CD14-positive monocyte (primary cell): ENCODE data around the gene KCNB1. TPM values are rescaled to one million over a fixed set of nuclear protein-coding genes. Genes with fewer than 3 reads are reported as not detected.

Experiments
- DNase-seq, 3 donors: peaks; one replicate each; pipeline ENCODE4 v3.0.0-alpha.2; 2011 to 2022
- H2AFZ ChIP-seq: 2 replicates; pipeline ENCODE4 v1.6.0; 2012; ENCODE audit warnings: mild to moderate bottlenecking, low read depth, low read length, inconsistent platforms; ENCODE audit not compliant: insufficient read depth, poor library complexity, severe bottlenecking
- H3K27ac ChIP-seq, 2 donors: 1 replicate in 1 of 2; 2 replicates in 1 of 2; pipeline ENCODE4 v1.5.1; 2012 to 2013; ENCODE audit warnings: low read length in 2 of 2, control low read depth in 1 of 2, inconsistent platforms in 1 of 2, low read depth in 1 of 2, mild to moderate bottlenecking in 1 of 2
- H3K27me3 ChIP-seq, 2 donors: one replicate each; pipeline versions ENCODE4 v1.6.0 to v1.6.1; 2011 to 2013; ENCODE audit warnings: low read length in 2 of 2; ENCODE audit not compliant: control insufficient read depth in 2 of 2, insufficient read depth in 2 of 2
- H3K36me3 ChIP-seq, 2 donors: replicated peaks in 1 of 2; 1 replicate in 1 of 2; 2 replicates in 1 of 2; pipeline versions ENCODE4 v1.5.1 to v1.6.1; 2012 to 2013; ENCODE audit warnings: low read length in 2 of 2, control low read depth in 1 of 2, inconsistent platforms in 1 of 2, mild to moderate bottlenecking in 1 of 2; ENCODE audit not compliant: insufficient read depth in 2 of 2, control insufficient read depth in 1 of 2
- H3K4me1 ChIP-seq, 2 donors: 1 replicate in 1 of 2; 2 replicates in 1 of 2; pipeline versions ENCODE4 v1.5.1 to v1.6.1; 2012 to 2013; ENCODE audit warnings: low read length in 2 of 2, control low read depth in 1 of 2, inconsistent platforms in 1 of 2, mild to moderate bottlenecking in 1 of 2, moderate library complexity in 1 of 2; ENCODE audit not compliant: insufficient read depth in 2 of 2, control insufficient read depth in 1 of 2
- H3K4me2 ChIP-seq: replicated peaks from 2 replicates; pipeline ENCODE3; 2012; ENCODE audit warnings: low read length, moderate library complexity, mild to moderate bottlenecking; ENCODE audit not compliant: poor library complexity, severe bottlenecking; ENCODE audit errors: extremely low read depth
- H3K4me3 ChIP-seq, 3 experiments: fragments of 200-600 bp in 1 of 3; sonication (generic) in 1 of 3; replicated peaks in 1 of 3; 1 replicate in 2 of 3; 2 replicates in 1 of 3; pipeline ENCODE4 v1.5.1; 2011 to 2013; ENCODE audit warnings: low read length in 3 of 3, mild to moderate bottlenecking in 3 of 3, control low read depth in 2 of 3, low read depth in 2 of 3, inconsistent platforms in 1 of 3, moderate library complexity in 1 of 3
- H3K79me2 ChIP-seq: 2 replicates; pipeline ENCODE4 v1.6.0; 2012; ENCODE audit warnings: mild to moderate bottlenecking, control low read depth, inconsistent platforms, low read length, moderate library complexity; ENCODE audit not compliant: insufficient read depth
- H3K9ac ChIP-seq: 2 replicates; pipeline ENCODE4 v1.6.0; 2017; ENCODE audit warnings: low read length, mild to moderate bottlenecking; ENCODE audit not compliant: insufficient read depth, poor library complexity, severe bottlenecking
- H3K9me3 ChIP-seq, 2 donors: replicated peaks in 1 of 2; 1 replicate in 1 of 2; 2 replicates in 1 of 2; pipeline versions ENCODE4 v1.5.1 to v1.6.1; 2012 to 2013; ENCODE audit warnings: low read length in 2 of 2, control low read depth in 1 of 2; ENCODE audit not compliant: control insufficient read depth in 1 of 2, insufficient read depth in 1 of 2
- H4K20me1 ChIP-seq: 2 replicates; pipeline ENCODE4 v1.6.0; 2012; ENCODE audit warnings: mild to moderate bottlenecking, low read length, control low read depth, moderate library complexity; ENCODE audit not compliant: insufficient read depth
- H3K27ac Mint-ChIP-seq, 7 donors: one replicate each; pipeline ENCODE4 v1.8.0; 2020; ENCODE audit warnings: mild to moderate bottlenecking in 7 of 7, mixed read lengths in 7 of 7, moderate library complexity in 6 of 7, inconsistent platforms in 2 of 7
- H3K27me3 Mint-ChIP-seq, 3 donors: one replicate each; pipeline ENCODE4 v1.8.0; 2021 to 2022; ENCODE audit warnings: low read depth in 3 of 3, mild to moderate bottlenecking in 3 of 3, mixed read lengths in 3 of 3, moderate library complexity in 3 of 3, inconsistent platforms in 1 of 3
- H3K36me3 Mint-ChIP-seq, 2 donors: one replicate each; pipeline ENCODE4 v1.8.0; 2020; ENCODE audit warnings: mixed read lengths in 2 of 2, inconsistent platforms in 1 of 2, mild to moderate bottlenecking in 1 of 2
- H3K4me1 Mint-ChIP-seq: one replicate; pipeline ENCODE4 v1.8.0; 2020; ENCODE audit warnings: mild to moderate bottlenecking, mixed read lengths
- H3K4me3 Mint-ChIP-seq, 2 donors: one replicate each; pipeline ENCODE4 v1.8.0; 2020; ENCODE audit warnings: mild to moderate bottlenecking in 2 of 2, mixed read lengths in 2 of 2, moderate library complexity in 1 of 2
- H3K9me3 Mint-ChIP-seq, 7 donors: one replicate each; pipeline ENCODE4 v1.8.0; 2020 to 2022; ENCODE audit warnings: mixed read lengths in 7 of 7, mild to moderate bottlenecking in 6 of 7, moderate library complexity in 6 of 7, inconsistent platforms in 2 of 7
- WGBS: methylation state at CpG from one replicate; pipeline ENCODE4 v1.1.5; 2013; ENCODE audit warnings: missing lambda C conversion rate; ENCODE audit not compliant: insufficient coverage; 5-methylcytosine and 5-hydroxymethylcytosine counted together
- intact Hi-C, 2 donors: fragments of 100-400 bp; cut with micrococcal nuclease; formaldehyde crosslinking; loops; one replicate each; pipeline versions ENCODE4 v1.15.0 to v1.15.1; 2023
- polyA plus RNA-seq, 3 donors: library from polyadenylated mRNA; depleted of rRNA in 1 of 3; unstranded in 2 of 3; stranded (reverse) in 1 of 3; fragments of 300-500 nt in 2 of 3; fragments of >200 nt in 1 of 3; fragmentation: Illumina TruSeq in 2 of 3; gene quantifications; 1 replicate in 2 of 3; 2 replicates in 1 of 3; pipeline ENCODE4 v1.2.3, GENCODE V29; 2012 to 2021
- TF ChIP-seq, protein P1 (sequence below): fragments of 200-600 bp; IDR thresholded peaks from one replicate; pipeline ENCODE4 v1.8.0; 2022; ENCODE audit warnings: antibody characterized with exemption, mild to moderate bottlenecking

The KCNB1 gene
- polyA plus RNA-seq, 3 donors, result not detected

- no peak overlapping the region for H3K4me3 ChIP-seq
- H3K9me3 ChIP-seq, result no peaks in the 10 kb centered on the region
- WGBS, result no CpG with 5 or more reads among the region's 1 CpG
- H2AFZ ChIP-seq, result no peak overlapping the region
- peaks cover 0 to 2% (median 0%) of the 10 kb centered on the region in 7 donors for H3K9me3 Mint-ChIP-seq
- H3K36me3 Mint-ChIP-seq, result no peaks in the 10 kb centered on the region
- H3K27me3 ChIP-seq, result no peaks in the 10 kb centered on the region
- no peaks in the 10 kb centered on the region for H3K4me1 Mint-ChIP-seq
- no peak overlapping the region for H3K9ac ChIP-seq
- no peak for DNase-seq
- no peak overlapping the region for H3K27ac ChIP-seq
- no peaks in the 10 kb centered on the region for H4K20me1 ChIP-seq
- no peak overlapping the region for H3K4me2 ChIP-seq
- no peak overlapping the region for H3K4me3 Mint-ChIP-seq
- intact Hi-C loops, result no loop called here
- no peak overlapping the region for H3K27ac Mint-ChIP-seq
- TF ChIP-seq, protein P1, sequence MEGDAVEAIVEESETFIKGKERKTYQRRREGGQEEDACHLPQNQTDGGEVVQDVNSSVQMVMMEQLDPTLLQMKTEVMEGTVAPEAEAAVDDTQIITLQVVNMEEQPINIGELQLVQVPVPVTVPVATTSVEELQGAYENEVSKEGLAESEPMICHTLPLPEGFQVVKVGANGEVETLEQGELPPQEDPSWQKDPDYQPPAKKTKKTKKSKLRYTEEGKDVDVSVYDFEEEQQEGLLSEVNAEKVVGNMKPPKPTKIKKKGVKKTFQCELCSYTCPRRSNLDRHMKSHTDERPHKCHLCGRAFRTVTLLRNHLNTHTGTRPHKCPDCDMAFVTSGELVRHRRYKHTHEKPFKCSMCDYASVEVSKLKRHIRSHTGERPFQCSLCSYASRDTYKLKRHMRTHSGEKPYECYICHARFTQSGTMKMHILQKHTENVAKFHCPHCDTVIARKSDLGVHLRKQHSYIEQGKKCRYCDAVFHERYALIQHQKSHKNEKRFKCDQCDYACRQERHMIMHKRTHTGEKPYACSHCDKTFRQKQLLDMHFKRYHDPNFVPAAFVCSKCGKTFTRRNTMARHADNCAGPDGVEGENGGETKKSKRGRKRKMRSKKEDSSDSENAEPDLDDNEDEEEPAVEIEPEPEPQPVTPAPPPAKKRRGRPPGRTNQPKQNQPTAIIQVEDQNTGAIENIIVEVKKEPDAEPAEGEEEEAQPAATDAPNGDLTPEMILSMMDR, result no peak
- H3K79me2 ChIP-seq, result no peaks in the 10 kb centered on the region
- H3K4me1 ChIP-seq, result no peaks in the 10 kb centered on the region
- H3K36me3 ChIP-seq, result no peaks in the 10 kb centered on the region
- peaks cover 2 to 17% (median 5%) of the 10 kb centered on the region in 3 donors for H3K27me3 Mint-ChIP-seq
Measured at GRCh38 chr20:49393803-49394202, 88.7 kb downstream of the KCNB1 start.

GRCh38 chr20:49392745-49393144 lies 89.7 kb downstream of the KCNB1 start:
- WGBS, result no CpG with 5 or more reads among the region's 4 CpGs
- no peak overlapping the region for H3K4me3 ChIP-seq
- H3K4me1 ChIP-seq, result no peaks in the 10 kb centered on the region
- intact Hi-C loops, result no loop called here
- H3K27ac ChIP-seq, result no peak overlapping the region
- Mint-ChIP-seq H3K4me3 (no peak overlapping the region), H3K27me3 (peaks cover 2 to 23% (median 9%) of the 10 kb centered on the region in 3 donors), H3K4me1 (no peaks in the 10 kb centered on the region), H3K9me3 (peaks cover 0 to 2% (median 0%) of the 10 kb centered on the region in 7 donors), H3K36me3 (no peaks in the 10 kb centered on the region), H3K27ac (no peak overlapping the region)
- no peak overlapping the region for H3K9ac ChIP-seq
- H3K36me3 ChIP-seq, result no peaks in the 10 kb centered on the region
- no peaks in the 10 kb centered on the region for H3K9me3 ChIP-seq
- H2AFZ ChIP-seq, result no peak overlapping the region
- no peaks in the 10 kb centered on the region for H3K27me3 ChIP-seq
- no peak overlapping the region for H3K4me2 ChIP-seq
- no peaks in the 10 kb centered on the region for H3K79me2 ChIP-seq
- TF ChIP-seq, protein P1, result no peak
- no peaks in the 10 kb centered on the region for H4K20me1 ChIP-seq
- DNase-seq, result no peak
